HG02973 (cell line): ENCODE data around the gene ZNF680.
"Not testable (repeated sequence)": the region's sequence is repeated elsewhere in the genome, so short reads cannot be mapped to it uniquely, and the experiment has no call there.

ENCODE experiments used
- ATAC-seq: cut with Tn5 transposase; IDR thresholded peaks from one replicate; pipeline ENCODE4 v1.9.1; 2021; ENCODE audit warnings: moderate library complexity; ENCODE audit not compliant: unreplicated experiment

The ZNF680 gene

GRCh38 chr7:64562626-64563278, at the start of gene ZNF680:
Gene ZNF680 (minus strand): TSS chr7:64563071. CDS start chr7:64562954, 117 bp downstream.
- peak; percentile 99 for ATAC-seq

GRCh38 chr7:64612452-64612851, 49.6 kb upstream of the ZNF680 start:
- no peak for ATAC-seq

DNA sequence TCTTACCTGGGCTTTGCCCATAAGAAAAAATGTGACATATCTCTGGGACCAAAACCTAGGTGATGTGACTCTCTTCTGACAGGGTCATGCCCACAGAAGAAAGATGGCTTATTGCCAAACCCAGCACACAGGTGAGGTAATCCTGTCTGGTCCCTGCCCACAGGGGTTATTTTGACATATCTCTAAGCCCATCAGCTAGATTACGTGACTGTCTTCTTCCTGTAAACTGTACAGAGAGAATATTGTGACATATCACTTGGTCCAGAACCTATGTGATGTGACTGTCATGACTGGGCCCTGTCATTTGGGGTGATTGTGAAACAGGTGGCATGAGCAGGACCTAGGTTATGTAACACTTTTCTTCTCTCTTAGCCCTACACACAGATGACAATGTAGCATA, 48.8 kb upstream of the ZNF680 start:
- no peak for ATAC-seq

DNA sequence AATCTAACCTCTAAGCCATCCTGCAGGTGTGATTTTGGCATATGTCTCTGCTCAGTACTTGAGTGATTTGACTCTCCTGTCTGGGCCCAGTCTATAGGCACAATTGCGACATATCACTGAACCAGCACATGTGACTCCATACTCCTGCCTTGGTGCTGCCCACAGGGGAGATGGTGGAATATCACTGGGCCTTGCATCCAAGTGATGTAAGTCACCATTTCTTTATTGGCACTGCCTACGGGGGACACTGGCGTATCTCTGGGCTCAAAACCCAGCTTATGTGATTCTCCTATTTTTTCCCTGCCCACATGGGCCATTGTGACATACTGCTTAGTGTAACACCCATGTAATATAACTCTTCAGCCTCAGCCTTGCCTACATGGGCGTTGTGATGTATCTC, 48.1 kb upstream of the ZNF680 start:
- no peak for ATAC-seq

GRCh38 chr7:64608116-64608910, 45.4 kb upstream of the ZNF680 start:
- ATAC-seq: no peak

DNA sequence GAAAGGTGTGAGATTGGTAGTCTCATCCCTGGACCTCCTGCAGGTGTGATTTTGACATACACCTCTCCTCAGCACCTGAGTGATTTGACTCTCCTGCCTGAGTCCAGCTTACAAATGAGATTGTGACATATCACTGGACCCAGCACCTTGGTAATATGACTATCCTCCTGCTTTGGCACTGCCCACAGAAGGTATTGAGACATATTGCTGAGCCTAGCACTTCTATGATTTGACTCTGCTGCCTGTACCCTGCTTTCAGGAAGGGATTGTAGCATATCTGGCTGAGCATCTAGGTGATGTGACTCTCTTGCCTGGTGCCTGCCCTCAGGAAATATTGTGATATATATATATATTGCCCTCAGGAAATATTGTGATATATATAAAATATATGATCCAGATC, 43.5 kb upstream of the ZNF680 start:
- no peak for ATAC-seq

- no peak for ATAC-seq
Measured at GRCh38 chr7:64603271-64603670, 40.4 kb upstream of the ZNF680 start.

DNA sequence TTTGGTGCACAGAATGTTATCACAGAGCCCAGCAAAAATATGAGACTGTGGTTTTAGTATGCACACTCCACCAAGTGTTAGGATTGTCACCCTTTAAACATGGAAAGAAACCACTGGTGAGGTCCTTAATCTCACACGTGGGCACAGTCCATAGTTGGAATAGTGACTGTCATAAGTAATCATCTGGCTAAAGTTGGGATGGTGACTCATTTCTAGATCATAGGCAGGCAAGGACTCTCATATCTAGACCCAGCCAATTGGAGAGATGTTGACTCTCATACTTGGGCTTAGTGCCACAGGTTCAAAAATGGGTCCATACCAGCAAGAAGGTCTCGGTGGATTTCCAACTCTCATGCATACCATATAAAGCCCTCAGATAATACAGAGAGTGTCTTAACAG, 39.6 kb upstream of the ZNF680 start:
- ATAC-seq: no peak

DNA sequence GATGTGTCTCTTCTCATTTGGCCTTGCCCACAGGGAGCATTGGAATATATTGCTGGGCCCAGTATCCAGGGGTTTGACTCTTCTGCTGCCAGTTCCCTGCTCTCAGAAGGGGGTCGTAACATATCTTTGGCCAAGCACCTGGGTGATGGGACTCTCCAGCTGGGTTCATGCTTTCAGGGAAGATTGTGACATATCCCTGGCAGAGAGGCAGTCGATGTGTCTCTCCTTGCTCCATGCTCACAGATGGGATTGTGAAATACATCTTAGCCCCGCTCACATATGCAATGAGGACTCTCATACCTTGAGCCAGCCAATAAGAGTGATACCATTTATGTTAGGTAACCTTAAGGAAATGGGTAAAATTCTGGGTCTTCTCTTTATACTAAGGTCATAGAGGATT, 39.2 kb upstream of the ZNF680 start:
- ATAC-seq: no peak

DNA sequence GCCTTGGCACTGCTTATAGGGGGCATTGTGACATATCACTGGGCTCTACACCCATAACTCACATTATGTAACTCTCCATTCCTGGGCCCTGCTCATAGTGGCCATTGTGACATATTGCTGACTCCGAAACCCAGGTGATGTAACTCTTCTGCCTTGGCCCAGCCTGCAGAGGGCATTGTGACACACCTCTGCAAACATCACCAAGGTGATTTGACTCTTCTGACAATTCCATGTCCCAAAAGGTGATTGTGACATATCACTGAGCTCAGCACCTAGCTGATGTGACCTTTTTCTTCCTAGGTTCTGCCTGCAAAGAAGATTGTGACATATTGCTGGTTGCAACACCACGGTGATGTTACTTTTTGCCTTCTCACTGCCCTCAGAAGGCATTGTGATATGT, 36.5 kb upstream of the ZNF680 start:
- ATAC-seq: no peak

GRCh38 chr7:64590971-64591370, 28.1 kb upstream of the ZNF680 start:
- ATAC-seq: no peak

DNA sequence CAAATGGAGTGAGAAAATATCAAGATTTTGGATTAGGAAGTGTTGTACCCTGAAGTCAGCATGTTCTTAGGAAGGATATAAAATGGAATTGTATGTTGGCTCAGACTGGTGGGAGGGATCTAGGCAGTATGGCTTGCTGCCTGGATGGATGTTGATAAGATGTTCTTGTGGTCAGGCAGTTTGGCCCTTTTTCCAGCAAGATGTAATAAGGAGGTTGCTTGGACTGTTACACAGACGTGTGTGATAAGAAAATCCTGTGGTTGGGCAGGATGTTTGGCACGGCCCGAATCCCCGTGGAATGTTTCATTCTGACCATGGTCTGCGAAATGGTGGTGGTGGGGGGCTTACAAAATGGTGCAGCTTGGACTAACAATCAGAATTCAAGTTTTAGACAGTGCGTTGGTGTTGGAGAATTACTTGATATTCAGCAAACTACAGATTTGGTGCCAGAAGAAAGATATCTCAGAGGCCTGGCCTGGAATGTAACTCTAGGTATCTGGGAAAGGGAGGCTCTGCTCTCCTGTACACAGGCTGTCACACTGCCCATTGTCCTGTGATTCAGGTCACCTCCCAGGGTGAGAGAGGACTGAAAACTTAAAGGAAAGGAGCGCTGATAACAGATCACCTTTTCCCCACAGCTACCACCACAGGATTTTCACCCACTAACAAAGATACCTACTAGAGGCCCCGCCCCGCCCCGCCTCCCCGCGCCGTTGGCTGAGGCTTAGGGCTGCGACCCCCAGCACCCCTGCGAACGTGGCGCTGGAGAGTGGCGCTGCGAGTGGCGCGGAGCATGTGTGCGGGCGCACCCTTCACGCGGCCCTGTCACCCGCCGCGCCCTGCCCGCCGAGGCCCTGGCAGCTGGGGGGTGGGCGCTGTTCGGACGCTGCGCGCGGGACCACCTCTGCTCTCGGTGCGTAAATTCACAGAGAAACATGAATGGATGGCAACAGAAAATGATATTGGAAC, 19.3 kb upstream of the ZNF680 start:
- ATAC-seq: no peak

- no peak for ATAC-seq
Measured at GRCh38 chr7:64581391-64581790, 18.5 kb upstream of the ZNF680 start.

- ATAC-seq: no peak
Measured at GRCh38 chr7:64574540-64575099, 11.7 kb upstream of the ZNF680 start.

DNA sequence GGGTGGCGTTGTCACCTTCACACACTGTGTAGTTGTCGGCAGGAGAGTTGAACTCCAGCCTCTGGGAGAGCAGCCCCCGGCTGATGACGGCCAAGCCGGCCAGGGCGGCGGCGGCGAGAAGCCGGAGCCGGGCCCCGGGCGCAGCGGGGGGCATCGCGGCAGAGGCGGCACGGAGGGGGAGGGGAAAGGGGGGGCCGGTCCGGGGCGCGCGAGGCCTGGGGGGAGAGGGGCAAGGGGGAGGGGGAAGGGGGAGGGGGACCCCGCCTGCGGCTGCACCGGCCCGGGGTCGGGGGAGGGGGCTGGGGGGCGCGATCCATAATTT, 7.4 kb upstream of the ZNF680 start:
- ATAC-seq: not testable (repeated sequence)

DNA sequence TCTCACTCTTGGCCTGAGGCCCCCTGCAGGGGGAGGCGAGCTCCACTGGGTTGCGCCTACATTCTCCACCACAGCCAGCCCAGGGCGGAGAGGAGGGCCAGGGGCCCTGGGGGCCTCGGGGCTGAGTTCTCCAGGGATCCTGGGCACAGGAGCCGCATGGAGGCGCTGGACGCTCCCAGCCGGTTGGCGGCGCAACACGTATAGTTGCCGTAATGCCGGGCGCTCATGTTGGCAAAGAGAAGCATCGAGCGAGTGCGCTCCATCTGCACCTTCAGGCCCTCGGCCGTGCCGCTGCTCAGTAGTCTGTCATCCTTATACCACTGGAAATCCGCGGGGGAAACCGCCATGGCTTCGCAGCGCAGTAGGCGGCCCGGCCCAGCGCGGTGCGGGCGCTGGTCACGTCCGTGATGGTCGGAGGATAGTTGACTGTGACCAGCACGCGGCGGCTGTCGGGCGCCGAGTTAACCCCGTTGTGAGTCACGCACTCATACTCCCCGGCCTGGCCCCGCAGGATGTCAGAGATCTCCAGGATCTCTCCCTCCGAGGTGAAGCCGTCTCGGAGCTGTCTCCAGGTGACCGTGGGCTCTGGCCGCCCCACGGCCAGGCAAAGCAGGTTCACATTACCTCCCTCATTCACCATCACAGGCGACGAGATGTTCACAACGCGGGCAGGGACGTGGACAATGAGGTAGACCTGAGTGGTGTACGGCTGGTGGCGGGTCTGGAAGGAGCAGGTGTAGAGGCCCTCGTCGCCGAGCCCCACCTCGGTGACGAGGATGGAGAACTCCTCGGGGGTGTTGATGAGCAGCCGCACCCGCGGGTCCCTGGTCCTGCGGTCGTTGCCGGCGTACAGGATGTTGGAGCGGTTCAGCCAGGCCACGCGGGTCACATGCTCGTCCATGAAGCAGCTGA, 6.8 kb upstream of the ZNF680 start:
- not testable (repeated sequence) for ATAC-seq

DNA sequence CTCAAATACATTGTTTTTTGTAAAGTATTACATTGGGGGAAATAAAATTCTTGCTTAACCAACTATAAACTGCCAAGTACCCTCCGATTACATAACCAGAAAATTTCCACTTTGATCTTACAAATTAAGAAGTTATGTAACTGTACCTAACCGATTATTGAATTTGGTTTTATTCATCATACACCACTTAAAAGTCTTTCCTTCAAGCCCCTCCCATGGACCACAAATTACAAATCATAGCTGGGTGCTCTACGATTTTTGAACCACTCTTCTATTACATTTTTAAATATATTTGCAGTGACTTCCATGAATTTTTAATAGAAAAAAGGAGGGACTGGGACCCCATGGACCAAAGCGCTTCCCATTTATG, 630 bp downstream of the ZNF680 start:
- ATAC-seq: no peak

- no peak for ATAC-seq
Measured at GRCh38 chr7:64559206-64559605, 3.7 kb downstream of the ZNF680 start.

GRCh38 chr7:64558781-64559180, 4.1 kb downstream of the ZNF680 start:
- no peak for ATAC-seq

DNA sequence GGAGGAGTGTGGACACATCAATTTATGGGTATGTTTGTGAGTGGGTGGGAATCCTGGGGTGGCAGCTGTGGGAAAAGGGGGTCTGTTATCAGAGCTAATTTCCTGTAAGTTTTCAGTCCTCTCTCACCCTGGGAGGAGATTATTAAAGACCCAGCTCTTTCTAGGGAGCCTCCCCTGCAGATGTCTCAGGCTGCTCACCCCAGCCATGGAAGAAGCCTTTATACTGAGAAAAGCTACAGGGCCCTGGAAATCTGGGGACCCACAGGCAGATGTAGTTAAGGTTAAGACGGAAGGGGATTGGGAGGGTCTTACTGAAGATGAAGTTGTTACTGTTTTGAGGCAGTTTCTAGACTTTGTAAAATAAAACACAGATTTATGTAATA, 4.6 kb downstream of the ZNF680 start:
- ATAC-seq: no peak
